ENCODE data around the gene LINC00632. TPM values are rescaled to one million over a fixed set of nuclear protein-coding genes. Genes with fewer than 3 reads are reported as not detected.

Gene LINC00632
- total and polyA plus RNA-seq, 4 donors, result 0.15 to 28.7 (median 0.32) TPM

DNA sequence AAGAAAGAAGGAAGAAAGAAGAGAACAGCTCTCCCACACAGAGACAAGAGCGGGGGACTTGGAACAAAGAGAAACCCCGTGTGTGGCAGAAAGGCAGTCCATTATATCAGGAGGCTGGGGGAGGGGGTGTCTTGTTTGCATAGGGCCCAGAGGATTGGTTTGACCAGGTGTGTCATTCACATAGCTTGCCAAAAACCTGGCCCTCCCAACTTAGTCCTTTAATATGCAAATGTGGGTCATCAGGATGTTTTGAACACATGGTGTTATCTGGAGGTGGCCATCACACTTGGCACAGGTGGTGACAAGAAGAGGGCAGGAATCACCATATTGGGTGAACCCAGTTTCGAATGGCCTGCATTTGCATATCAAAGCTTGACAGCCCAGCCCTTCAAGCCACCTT is 111.7 kb downstream of the LINC00632 start:
- Histone ChIP-seq H3K9ac (ENCODE audit: low read depth in 1 of 2, low read length in 2 of 2) (no peak overlapping the region), H3K9me3 (ENCODE audit: control insufficient read depth in 4 of 4, low read length in 3 of 4) (no peaks in the 10 kb centered on the region), H3K27me3 (ENCODE audit: control insufficient read depth in 4 of 4, insufficient read depth in 4 of 4, low read length in 3 of 4) (peaks cover 0 to 5% (median 0%) of the 10 kb centered on the region in 4 donors), H3K4me3 (ENCODE audit: low read depth in 1 of 3, low read length in 3 of 3) (no peak overlapping the region), H3K27ac (ENCODE audit: low read depth in 1 of 2, low read length in 2 of 2) (no peak overlapping the region), H3K36me3 (ENCODE audit: control insufficient read depth in 4 of 4, insufficient read depth in 3 of 4, low read depth in 1 of 4, low read length in 3 of 4) (no peaks in the 10 kb centered on the region), H3K4me1 (ENCODE audit: control insufficient read depth in 4 of 4, insufficient read depth in 4 of 4, low read length in 3 of 4) (no peaks in the 10 kb centered on the region)
- DNase-seq (ENCODE audit: low spot score), result no peak
- WGBS, result 79% methylated on average over 3 of the region's 3 CpGs
- TF ChIP-seq ZBTB33 (IDR thresholded peaks at IDR 0.05), result no peak
- no peak for TF ChIP-seq GABPA (IDR thresholded peaks at IDR 0.05 in 1 of 2, conservative IDR thresholded peaks at IDR 0.05 in 1 of 2)
- no peak for TF ChIP-seq TAF1 (conservative IDR thresholded peaks at IDR 0.05)
- no peak for TF ChIP-seq HNF4A (conservative IDR thresholded peaks at IDR 0.05)
- no peak for TF ChIP-seq FOXA2 (IDR thresholded peaks at IDR 0.05)
- TF ChIP-seq MAX (IDR thresholded peaks at IDR 0.05), result no peak
- TF ChIP-seq SP1 (IDR thresholded peaks at IDR 0.05), result no peak
- TF ChIP-seq, protein P1, sequence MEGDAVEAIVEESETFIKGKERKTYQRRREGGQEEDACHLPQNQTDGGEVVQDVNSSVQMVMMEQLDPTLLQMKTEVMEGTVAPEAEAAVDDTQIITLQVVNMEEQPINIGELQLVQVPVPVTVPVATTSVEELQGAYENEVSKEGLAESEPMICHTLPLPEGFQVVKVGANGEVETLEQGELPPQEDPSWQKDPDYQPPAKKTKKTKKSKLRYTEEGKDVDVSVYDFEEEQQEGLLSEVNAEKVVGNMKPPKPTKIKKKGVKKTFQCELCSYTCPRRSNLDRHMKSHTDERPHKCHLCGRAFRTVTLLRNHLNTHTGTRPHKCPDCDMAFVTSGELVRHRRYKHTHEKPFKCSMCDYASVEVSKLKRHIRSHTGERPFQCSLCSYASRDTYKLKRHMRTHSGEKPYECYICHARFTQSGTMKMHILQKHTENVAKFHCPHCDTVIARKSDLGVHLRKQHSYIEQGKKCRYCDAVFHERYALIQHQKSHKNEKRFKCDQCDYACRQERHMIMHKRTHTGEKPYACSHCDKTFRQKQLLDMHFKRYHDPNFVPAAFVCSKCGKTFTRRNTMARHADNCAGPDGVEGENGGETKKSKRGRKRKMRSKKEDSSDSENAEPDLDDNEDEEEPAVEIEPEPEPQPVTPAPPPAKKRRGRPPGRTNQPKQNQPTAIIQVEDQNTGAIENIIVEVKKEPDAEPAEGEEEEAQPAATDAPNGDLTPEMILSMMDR (IDR thresholded peaks at IDR 0.05; ENCODE audit: low read depth, low read length, missing input control), result no peak
- TF ChIP-seq JUND (IDR thresholded peaks at IDR 0.05), result no peak
- no peak for TF ChIP-seq HNF4G (IDR thresholded peaks at IDR 0.05)
- TF ChIP-seq, protein P2, sequence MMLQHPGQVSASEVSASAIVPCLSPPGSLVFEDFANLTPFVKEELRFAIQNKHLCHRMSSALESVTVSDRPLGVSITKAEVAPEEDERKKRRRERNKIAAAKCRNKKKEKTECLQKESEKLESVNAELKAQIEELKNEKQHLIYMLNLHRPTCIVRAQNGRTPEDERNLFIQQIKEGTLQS (IDR thresholded peaks at IDR 0.05), result no peak
- TF ChIP-seq EGR1 (IDR thresholded peaks at IDR 0.05; ENCODE audit: low read depth in 2 of 2), result no peak
- no peak for TF ChIP-seq FOXA1 (IDR thresholded peaks at IDR 0.05)
- no peak for TF ChIP-seq RXRA (IDR thresholded peaks at IDR 0.05)
- no peak for TF ChIP-seq NR2F2 (IDR thresholded peaks at IDR 0.05)

DNA sequence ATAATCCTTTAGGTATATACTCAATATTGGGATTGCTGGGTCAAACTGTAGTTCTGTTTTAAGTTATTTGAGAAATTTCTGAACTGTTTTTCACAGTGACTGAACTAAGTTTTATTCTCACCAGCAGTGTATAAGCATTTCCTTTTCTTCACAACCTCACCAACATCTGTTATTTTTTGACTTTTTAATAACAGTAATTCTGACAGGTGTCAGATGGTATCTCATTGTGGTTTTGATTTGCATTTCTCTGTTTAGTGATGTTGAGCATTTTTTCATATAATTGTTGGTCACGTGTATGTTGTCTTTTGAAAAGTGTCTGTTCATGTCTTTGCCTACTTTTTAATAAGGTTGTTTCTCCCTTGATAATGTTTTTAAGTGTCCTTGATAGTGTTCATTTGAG is 112.6 kb downstream of the LINC00632 start:
- Histone ChIP-seq H3K27ac (ENCODE audit: low read depth in 1 of 2, low read length in 2 of 2) (no peak overlapping the region), H3K9ac (ENCODE audit: low read depth in 1 of 2, low read length in 2 of 2) (no peak overlapping the region), H3K27me3 (ENCODE audit: control insufficient read depth in 4 of 4, insufficient read depth in 4 of 4, low read length in 3 of 4) (peaks cover 0 to 5% (median 0%) of the 10 kb centered on the region in 4 donors), H3K4me3 (ENCODE audit: low read depth in 1 of 3, low read length in 3 of 3) (no peak overlapping the region), H3K4me1 (ENCODE audit: control insufficient read depth in 4 of 4, insufficient read depth in 4 of 4, low read length in 3 of 4) (no peaks in the 10 kb centered on the region), H3K9me3 (ENCODE audit: control insufficient read depth in 4 of 4, low read length in 3 of 4) (no peaks in the 10 kb centered on the region), H3K36me3 (ENCODE audit: control insufficient read depth in 4 of 4, insufficient read depth in 3 of 4, low read depth in 1 of 4, low read length in 3 of 4) (no peaks in the 10 kb centered on the region)
- WGBS, result 74% methylated on average over 1 of the region's 1 CpG
- no peak for DNase-seq (ENCODE audit: low spot score)
- TF ChIP-seq ZBTB33 (IDR thresholded peaks at IDR 0.05) (no peak), RAD21 (IDR thresholded peaks at IDR 0.05) (no peak), YY1 (IDR thresholded peaks at IDR 0.05) (no peak), HNF4G (IDR thresholded peaks at IDR 0.05) (no peak), GABPA (IDR thresholded peaks at IDR 0.05 in 1 of 2, conservative IDR thresholded peaks at IDR 0.05 in 1 of 2) (no peak), SP1 (IDR thresholded peaks at IDR 0.05) (no peak), NR2F2 (IDR thresholded peaks at IDR 0.05) (no peak), MAX (IDR thresholded peaks at IDR 0.05) (no peak), FOXA2 (IDR thresholded peaks at IDR 0.05) (no peak)
- TF ChIP-seq, protein P1 (IDR thresholded peaks at IDR 0.05; ENCODE audit: low read depth, low read length, missing input control), result no peak

Measured in liver (tissue), 9 donors.